ENCODE results near the gene SOX1. TPM values are rescaled to one million over a fixed set of nuclear protein-coding genes. Genes with fewer than 3 reads are reported as not detected.

SOX1 gene
- total RNA-seq, 1 donor from 2014 or later, result not detected

- no peak overlapping the region for H3K27ac ChIP-seq
- no peak overlapping the region for H3K4me3 ChIP-seq
- H3K9me3 ChIP-seq, result no peaks in the 10 kb centered on the region
- DNase-seq, result no peak
- TF ChIP-seq CTCF (IDR thresholded peaks at IDR 0.05), result no peak
- ATAC-seq, result no peak
- intact Hi-C loops (cut with DNase I), result no loop called here
- H3K27me3 ChIP-seq, result peaks cover 99% of the 10 kb centered on the region
- no peaks in the 10 kb centered on the region for H3K36me3 ChIP-seq
- peaks cover 6% of the 10 kb centered on the region for H3K4me1 ChIP-seq
These were observed 10.6 kb upstream of the SOX1 start for GRCh38 chr13:112056284-112056727.

DNA sequence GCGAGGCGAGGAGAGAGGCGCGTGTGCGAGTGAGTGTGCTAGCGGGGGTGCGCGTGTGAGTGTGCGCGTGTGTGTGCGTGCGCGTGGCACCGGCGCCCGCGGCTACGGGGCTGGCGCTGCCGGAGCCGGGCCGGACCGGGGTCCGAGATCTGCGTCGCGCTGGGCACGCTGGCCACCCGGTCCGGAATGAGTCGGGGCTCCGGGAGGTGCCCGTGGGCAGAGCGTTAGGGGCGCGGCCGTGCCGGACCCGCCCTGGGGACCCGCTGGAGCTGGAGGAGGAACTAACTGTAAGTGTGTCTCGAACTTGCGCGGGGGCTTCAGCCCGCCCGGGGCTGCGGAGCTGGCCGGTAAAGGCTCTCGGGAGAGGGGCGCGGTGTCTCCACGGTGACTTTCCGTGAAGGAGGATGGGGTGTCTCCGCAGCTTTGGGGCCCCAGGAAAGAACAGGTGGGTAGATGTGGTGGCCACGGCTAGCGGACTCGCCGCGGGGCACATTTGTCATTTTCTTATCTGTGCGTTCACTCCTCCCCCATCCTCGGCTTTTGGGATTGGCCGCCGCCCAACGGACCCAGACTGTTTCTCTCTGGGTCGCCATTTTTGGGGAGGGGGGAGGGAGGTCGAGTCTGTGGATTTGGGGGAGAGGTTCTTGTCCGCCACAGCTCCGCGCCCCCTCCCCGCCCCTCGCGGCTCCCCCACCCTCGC lies 10.1 kb upstream of the SOX1 start:
- Histone ChIP-seq H3K4me3 (no peak overlapping the region), H3K36me3 (no peaks in the 10 kb centered on the region)

GRCh38 chr13:112057439-112057735 lies 9.6 kb upstream of the SOX1 start:
- H3K9me3 ChIP-seq, result no peaks in the 10 kb centered on the region
- no peak for TF ChIP-seq CTCF (IDR thresholded peaks at IDR 0.05)
- H3K27ac ChIP-seq, result no peak overlapping the region
- no peaks in the 10 kb centered on the region for H3K36me3 ChIP-seq
- H3K27me3 ChIP-seq, result peaks cover 100% of the 10 kb centered on the region
- ATAC-seq, result no peak
- H3K4me1 ChIP-seq, result peaks cover 6% of the 10 kb centered on the region
- intact Hi-C loops (cut with DNase I), result no loop called here
- H3K4me3 ChIP-seq, result no peak overlapping the region
- no peak for DNase-seq

More for the DNA sequence above, 10.1 kb upstream of the SOX1 start:
- H3K9me3 ChIP-seq, result no peaks in the 10 kb centered on the region
- peaks cover 6% of the 10 kb centered on the region for H3K4me1 ChIP-seq
- DNase-seq (no peak), ATAC-seq (no peak)
- H3K27me3 ChIP-seq, result peaks cover 99% of the 10 kb centered on the region
- H3K27ac ChIP-seq, result no peak overlapping the region
- intact Hi-C loops (cut with DNase I), result no loop called here
- no peak for TF ChIP-seq CTCF (IDR thresholded peaks at IDR 0.05)

- no peak for DNase-seq
- no peaks in the 10 kb centered on the region for H3K9me3 ChIP-seq
- no peak overlapping the region for H3K27ac ChIP-seq
- TF ChIP-seq CTCF (IDR thresholded peaks at IDR 0.05), result no peak
- peaks cover 6% of the 10 kb centered on the region for H3K4me1 ChIP-seq
- no peak overlapping the region for H3K4me3 ChIP-seq
- ATAC-seq, result no peak
- H3K27me3 ChIP-seq, result peaks cover 100% of the 10 kb centered on the region
- H3K36me3 ChIP-seq, result no peaks in the 10 kb centered on the region
- intact Hi-C loops (cut with DNase I), result no loop called here
These were observed 9.0 kb upstream of the SOX1 start for GRCh38 chr13:112057736-112058518.

- ATAC-seq (no peak), DNase-seq (no peak)
- no peak for TF ChIP-seq CTCF (IDR thresholded peaks at IDR 0.05)
These were observed 8.5 kb upstream of the SOX1 start for GRCh38 chr13:112058519-112058873.

More at GRCh38 chr13:112058519-112058873, 8.5 kb upstream of the SOX1 start:
- no peak overlapping the region for H3K4me3 ChIP-seq
- H3K27ac ChIP-seq, result no peak overlapping the region
- intact Hi-C loops (cut with DNase I), result no loop called here
- H3K4me1 ChIP-seq, result peaks cover 4% of the 10 kb centered on the region
- no peaks in the 10 kb centered on the region for H3K9me3 ChIP-seq
- no peaks in the 10 kb centered on the region for H3K36me3 ChIP-seq
- peaks cover 100% of the 10 kb centered on the region for H3K27me3 ChIP-seq

Data from upper lobe of right lung (tissue), 1 donor.